NCI-H2029 treated with DMSO at 0.1 percent for 48 hours (cell line): Measurements from ENCODE around the gene ATXN1.

Source experiments
- DNase-seq: peaks from one replicate; lab custom pipeline; 2025; lab: John Stamatoyannopoulos, UW

The ATXN1 gene

GRCh38 chr6:16673011-16673797, 88.1 kb downstream of the ATXN1 start:
- no peak for DNase-seq

GRCh38 chr6:16671302-16672289, 89.7 kb downstream of the ATXN1 start:
- no peak for DNase-seq

- DNase-seq, result no peak
Measured at GRCh38 chr6:16670617-16671051, 90.6 kb downstream of the ATXN1 start.

GRCh38 chr6:16670183-16670582, 91.1 kb downstream of the ATXN1 start:
- no peak for DNase-seq

- DNase-seq, result no peak
Measured at GRCh38 chr6:16669227-16669626, 92.0 kb downstream of the ATXN1 start.

- no peak for DNase-seq
Measured at GRCh38 chr6:16667509-16667908, 93.8 kb downstream of the ATXN1 start.

GRCh38 chr6:16665992-16666391, 95.3 kb downstream of the ATXN1 start:
- no peak for DNase-seq

- DNase-seq, result no peak
Measured at GRCh38 chr6:16665182-16665581, 96.1 kb downstream of the ATXN1 start.

GRCh38 chr6:16663901-16664300, 97.4 kb downstream of the ATXN1 start:
- DNase-seq, result no peak

GRCh38 chr6:16660157-16660497, 101.1 kb downstream of the ATXN1 start:
- no peak for DNase-seq

GRCh38 chr6:16659466-16660156, 101.6 kb downstream of the ATXN1 start:
- no peak for DNase-seq

- no peak for DNase-seq
Measured at GRCh38 chr6:16658348-16659034, 102.8 kb downstream of the ATXN1 start.

GRCh38 chr6:16657768-16658167, 103.5 kb downstream of the ATXN1 start:
- DNase-seq, result no peak

- DNase-seq, result no peak
Measured at GRCh38 chr6:16656451-16656850, 104.8 kb downstream of the ATXN1 start.

- DNase-seq, result no peak
Measured at GRCh38 chr6:16654701-16655100, 106.6 kb downstream of the ATXN1 start.

- no peak for DNase-seq
Measured at GRCh38 chr6:16653226-16653625, 108.0 kb downstream of the ATXN1 start.

GRCh38 chr6:16651871-16652270, 109.4 kb downstream of the ATXN1 start:
- no peak for DNase-seq

GRCh38 chr6:16649890-16650289, 111.4 kb downstream of the ATXN1 start:
- DNase-seq, result no peak

- DNase-seq, result no peak
Measured at GRCh38 chr6:16649241-16649640, 112.0 kb downstream of the ATXN1 start.

GRCh38 chr6:16648003-16648402, 113.3 kb downstream of the ATXN1 start:
- no peak for DNase-seq

- DNase-seq, result no peak
Measured at GRCh38 chr6:16647422-16647821, 113.8 kb downstream of the ATXN1 start.
